Activated naive CD4-positive, alpha-beta T cell treated with anti-CD3 and anti-CD28 coated beads, Interleukin-2, amount 50 U/mL, for 72 hours (primary cell): Measurements from ENCODE around the gene CACNA2D2. TPM values are rescaled to one million over a fixed set of nuclear protein-coding genes. Genes with fewer than 3 reads are reported as not detected.

Source experiments
- ATAC-seq, 2 donors: fragments of 150-1000 bp; cut with Tn5 transposase; 2 replicates each; pipeline ENCODE4 v1.10.0; 2021; ENCODE audit warnings: mild to moderate bottlenecking in 2 of 2, moderate library complexity in 2 of 2
- DNase-seq, 2 donors: peaks; one replicate each; pipeline ENCODE4 v3.0.0; 2021 to 2022; ENCODE audit warnings: low spot score in 2 of 2
- H3K27ac Mint-ChIP-seq, 2 donors: one replicate each; pipeline ENCODE4 v1.8.0; 2022; ENCODE audit warnings: mild to moderate bottlenecking in 2 of 2, mixed read lengths in 2 of 2
- H3K36me3 Mint-ChIP-seq, 2 donors: one replicate each; pipeline ENCODE4 v1.8.0; 2022; ENCODE audit warnings: mixed read lengths in 2 of 2
- H3K9me3 Mint-ChIP-seq, 2 donors: one replicate each; pipeline ENCODE4 v1.8.0; 2022; ENCODE audit warnings: mixed read lengths in 2 of 2
- total RNA-seq, 2 donors: library from RNA; stranded (reverse); gene quantifications; one replicate each; pipeline ENCODE4 v1.2.3, GENCODE V29; 2022

Gene CACNA2D2
- total RNA-seq, 2 donors from 2014 or later: 2.4 to 3.0 TPM

GRCh38 chr3:50380405-50381085 is 122.9 kb downstream of the CACNA2D2 start:
- Mint-ChIP-seq H3K36me3 (no peaks in the 10 kb centered on the region), H3K27ac (peak overlapping the region; percentile 40 to 79), H3K9me3 (no peaks in the 10 kb centered on the region)
- no peak for DNase-seq
- no peak for ATAC-seq

- ATAC-seq: no peak
- Mint-ChIP-seq H3K9me3 (no peaks in the 10 kb centered on the region), H3K27ac (no peak overlapping the region), H3K36me3 (no peaks in the 10 kb centered on the region)
- DNase-seq: no peak
Measured at GRCh38 chr3:50378757-50379156, 124.7 kb downstream of the CACNA2D2 start.

GRCh38 chr3:50378024-50378423 is 125.4 kb downstream of the CACNA2D2 start:
- ATAC-seq (no peak), DNase-seq (no peak)
- Mint-ChIP-seq H3K36me3 (no peaks in the 10 kb centered on the region), H3K9me3 (no peaks in the 10 kb centered on the region), H3K27ac (no peak overlapping the region)

- Mint-ChIP-seq H3K9me3 (no peaks in the 10 kb centered on the region), H3K36me3 (no peaks in the 10 kb centered on the region), H3K27ac (no peak overlapping the region)
- DNase-seq: no peak
- ATAC-seq: peak; percentile 11 to 32
Measured at GRCh38 chr3:50375258-50375931, 128.0 kb downstream of the CACNA2D2 start.

- Mint-ChIP-seq H3K27ac (no peak overlapping the region), H3K36me3 (no peaks in the 10 kb centered on the region), H3K9me3 (no peaks in the 10 kb centered on the region)
- ATAC-seq (no peak), DNase-seq (no peak)
Measured at GRCh38 chr3:50374363-50375257, 128.8 kb downstream of the CACNA2D2 start.

- peak overlapping the region in 1 of 2 donors; percentile 82 for H3K27ac Mint-ChIP-seq
- ATAC-seq (no peak), DNase-seq (no peak)
- H3K36me3 Mint-ChIP-seq: no peaks in the 10 kb centered on the region
- H3K9me3 Mint-ChIP-seq: no peaks in the 10 kb centered on the region
Measured at GRCh38 chr3:50373146-50374051, 130.0 kb downstream of the CACNA2D2 start.

- DNase-seq (no peak), ATAC-seq (peak in 1 of 2 donors; percentile 11)
- Mint-ChIP-seq H3K27ac (peak overlapping the region in 1 of 2 donors; percentile 82), H3K9me3 (no peaks in the 10 kb centered on the region), H3K36me3 (no peaks in the 10 kb centered on the region)
Measured at GRCh38 chr3:50372349-50372748, 131.1 kb downstream of the CACNA2D2 start.

- DNase-seq: no peak
- ATAC-seq: no peak
- Mint-ChIP-seq H3K27ac (peak overlapping the region in 1 of 2 donors; percentile 45), H3K9me3 (no peaks in the 10 kb centered on the region), H3K36me3 (no peaks in the 10 kb centered on the region)
Measured at GRCh38 chr3:50371133-50371685, 132.2 kb downstream of the CACNA2D2 start.

GRCh38 chr3:50370594-50370993 is 132.8 kb downstream of the CACNA2D2 start:
- DNase-seq (no peak), ATAC-seq (no peak)
- H3K36me3 Mint-ChIP-seq: no peaks in the 10 kb centered on the region
- H3K9me3 Mint-ChIP-seq: no peaks in the 10 kb centered on the region
- H3K27ac Mint-ChIP-seq: peak overlapping the region in 1 of 2 donors; percentile 45

GRCh38 chr3:50369012-50369670 is 134.3 kb downstream of the CACNA2D2 start:
- Mint-ChIP-seq H3K9me3 (no peaks in the 10 kb centered on the region), H3K27ac (no peak overlapping the region), H3K36me3 (no peaks in the 10 kb centered on the region)
- no peak for DNase-seq
- ATAC-seq: no peak

GRCh38 chr3:50365842-50366220 is 137.6 kb downstream of the CACNA2D2 start:
- Mint-ChIP-seq H3K9me3 (no peaks in the 10 kb centered on the region), H3K27ac (peak overlapping the region; percentile 72 to 91), H3K36me3 (no peaks in the 10 kb centered on the region)
- DNase-seq (no peak), ATAC-seq (no peak)

GRCh38 chr3:50365080-50365841 is 138.2 kb downstream of the CACNA2D2 start:
- H3K27ac Mint-ChIP-seq: peak overlapping the region; percentile 72 to 91
- no peaks in the 10 kb centered on the region for H3K9me3 Mint-ChIP-seq

GRCh38 chr3:50364573-50365079 is 138.8 kb downstream of the CACNA2D2 start:
- Mint-ChIP-seq H3K36me3 (no peaks in the 10 kb centered on the region), H3K9me3 (no peaks in the 10 kb centered on the region), H3K27ac (no peak overlapping the region)
- DNase-seq (no peak), ATAC-seq (no peak)

More at GRCh38 chr3:50365080-50365841, 138.2 kb downstream of the CACNA2D2 start:
- DNase-seq: peak; percentile 93
- H3K36me3 Mint-ChIP-seq: no peaks in the 10 kb centered on the region
- peak; percentile 97 to 99 for ATAC-seq

GRCh38 chr3:50359760-50360110 is 143.7 kb downstream of the CACNA2D2 start:
- ATAC-seq (peak; percentile 20), DNase-seq (no peak)
- peak overlapping the region; percentile 92 to 99 for H3K27ac Mint-ChIP-seq
- no peaks in the 10 kb centered on the region for H3K9me3 Mint-ChIP-seq
- peaks cover 12 to 17% of the 10 kb centered on the region in 2 donors for H3K36me3 Mint-ChIP-seq
